T1000 (cell line): ENCODE results near the gene ZNF90.
"Not testable (repeated sequence)": the region's sequence is repeated elsewhere in the genome, so short reads cannot be mapped to it uniquely, and the experiment has no call there.

Source experiments
- DNase-seq: peaks from one replicate; lab custom pipeline; 2025; ENCODE audit warnings: mixed read lengths; lab: John Stamatoyannopoulos, UW

ZNF90 gene

GRCh38 chr19:20077791-20078463 is at the start of gene ZNF90:
TSS of gene ZNF90 (plus strand) at chr19:20078000. CDS start at chr19:20078133, 133 bp downstream.
- peak; percentile 85 for DNase-seq

DNA sequence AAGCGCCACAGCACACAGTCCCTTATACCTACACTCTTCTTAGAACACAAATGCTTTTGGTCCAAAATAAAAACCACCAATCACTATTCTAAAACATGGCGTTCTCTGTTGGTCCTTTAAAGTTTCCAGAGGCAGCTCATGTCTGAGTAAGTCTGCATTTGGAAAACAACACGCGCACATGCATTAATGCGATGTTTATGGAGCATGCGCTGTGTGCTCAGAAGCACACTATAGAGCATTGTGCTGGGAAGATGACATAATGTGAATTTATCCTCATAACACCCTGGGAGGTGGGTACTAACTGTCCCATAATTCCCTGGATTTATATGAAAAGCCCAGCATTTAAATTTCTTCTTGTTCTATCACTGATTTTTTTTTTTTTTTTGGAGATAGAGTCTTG is 49.2 kb upstream of the ZNF90 start:
- DNase-seq: no peak

- DNase-seq: no peak
These were observed 41.9 kb upstream of the ZNF90 start for GRCh38 chr19:20035935-20036334.

DNA sequence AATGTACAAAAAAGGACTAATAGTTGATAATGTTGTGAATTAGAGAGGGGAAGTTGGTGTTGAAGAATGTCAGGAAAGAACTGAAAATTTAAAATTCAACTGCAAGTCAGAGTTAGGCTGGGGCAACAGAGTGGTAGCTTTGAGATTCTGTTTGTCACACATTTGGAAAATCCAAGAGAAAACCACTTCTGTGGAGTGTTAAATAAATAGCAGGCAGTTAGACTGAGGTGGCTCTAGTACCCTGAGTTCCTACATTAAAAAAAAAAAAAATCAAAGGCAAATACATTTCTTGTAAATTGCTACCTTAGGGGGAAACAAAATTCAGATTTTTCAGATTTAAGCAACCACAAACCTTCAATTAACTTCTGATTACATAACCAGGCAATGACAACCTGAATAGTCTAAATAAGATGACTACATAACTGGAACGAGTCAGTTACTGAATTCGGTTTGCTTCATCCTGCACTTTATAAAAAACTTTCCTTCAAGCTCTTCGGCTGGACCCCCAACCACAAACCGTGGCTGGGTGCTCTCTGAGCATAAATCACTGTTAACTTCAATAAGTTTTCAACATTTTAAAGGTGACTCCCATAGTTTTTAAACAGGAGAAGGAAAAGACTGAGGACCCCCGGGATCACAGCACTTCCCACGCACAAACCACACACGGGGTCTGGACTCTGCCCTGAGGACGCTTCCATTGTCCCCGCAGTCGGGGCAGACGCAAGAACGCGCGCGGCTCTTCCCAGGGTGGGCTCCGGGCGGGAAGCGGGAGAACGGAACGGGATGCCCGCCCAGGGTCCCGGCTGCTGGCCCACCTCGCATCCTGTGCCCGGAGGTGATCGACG is 39.2 kb upstream of the ZNF90 start:
- no peak for DNase-seq

DNA sequence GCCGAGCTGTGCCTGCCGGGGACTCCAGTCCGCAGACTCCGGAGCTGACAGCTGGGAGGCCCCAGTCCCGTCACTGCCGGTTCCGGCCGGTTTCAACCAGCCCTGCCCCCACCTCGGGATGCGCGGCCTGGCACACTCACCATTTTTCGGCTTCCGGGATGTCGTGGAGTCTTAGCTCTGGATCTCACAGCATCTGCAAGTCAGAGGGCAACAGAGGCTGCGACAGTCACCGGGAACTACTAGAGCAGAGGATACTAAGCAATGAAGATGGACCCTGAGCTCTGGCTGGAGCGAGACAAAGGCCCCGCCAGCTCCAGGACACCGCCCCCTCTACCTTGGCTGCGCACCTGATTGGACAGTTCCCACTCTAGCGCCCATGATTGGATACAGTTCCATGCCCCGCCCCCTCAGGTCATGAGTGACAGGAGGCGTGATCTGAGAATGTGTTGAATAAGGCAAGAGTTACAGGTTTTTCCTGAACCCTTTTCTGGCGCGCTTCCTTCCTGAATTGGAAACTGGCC is 38.5 kb upstream of the ZNF90 start, which contains the start of gene ZNF682:
ZNF682 (minus strand) TSS at position 303 of the 521 bp plus-strand sequence; CDS start at position 143, 160 bp downstream.
- peak; percentile 91 for DNase-seq

GRCh38 chr19:20044663-20045062 is 33.1 kb upstream of the ZNF90 start:
- DNase-seq: no peak

- DNase-seq: not testable (repeated sequence)
These were observed 32.1 kb upstream of the ZNF90 start for GRCh38 chr19:20045742-20046141.

DNA sequence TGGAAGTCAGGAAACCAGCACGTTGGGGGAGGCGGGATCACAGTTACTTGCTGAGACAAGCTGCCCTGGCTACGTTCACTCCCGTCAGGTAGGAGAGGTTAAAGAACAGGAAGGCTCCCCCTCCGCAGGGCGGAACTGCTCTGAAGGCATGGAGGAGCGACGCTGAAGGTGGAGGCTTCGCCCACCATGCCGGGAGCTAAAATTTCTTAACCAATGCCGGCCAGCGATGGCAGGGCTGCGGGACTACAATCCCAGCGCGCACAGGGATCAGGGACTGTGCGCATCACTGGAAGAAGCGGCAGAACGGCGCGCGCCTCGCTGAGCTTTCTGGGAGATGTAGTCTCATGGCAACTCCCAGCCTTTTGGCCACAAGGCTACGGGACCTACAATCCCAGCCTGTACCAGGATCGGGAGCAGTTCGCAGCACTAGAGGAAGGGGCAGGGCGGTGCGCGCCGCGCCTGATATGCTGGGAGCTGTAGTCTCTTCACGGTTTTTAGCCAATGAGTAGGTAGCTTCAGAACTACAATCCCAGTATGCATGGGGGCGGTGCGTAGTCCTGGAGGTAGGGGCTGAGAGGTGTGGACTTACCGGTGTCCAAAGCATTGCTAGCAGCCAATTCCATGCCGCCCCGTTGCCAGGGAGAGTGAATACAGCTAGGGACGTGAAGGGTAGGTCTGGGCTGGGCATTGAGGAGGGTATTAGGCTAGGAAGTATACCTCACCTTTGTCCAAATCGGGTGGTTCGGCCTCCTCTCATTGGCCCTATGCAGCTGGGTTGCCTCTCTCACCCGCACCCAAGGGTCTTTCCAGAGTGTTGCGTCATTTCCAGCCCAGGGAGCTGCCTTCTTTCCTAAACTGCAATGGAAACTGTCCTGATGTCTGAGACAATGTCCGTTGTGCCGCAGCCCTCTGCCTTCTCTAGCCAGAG is 25.7 kb upstream of the ZNF90 start:
- peak; percentile 65 for DNase-seq

DNA sequence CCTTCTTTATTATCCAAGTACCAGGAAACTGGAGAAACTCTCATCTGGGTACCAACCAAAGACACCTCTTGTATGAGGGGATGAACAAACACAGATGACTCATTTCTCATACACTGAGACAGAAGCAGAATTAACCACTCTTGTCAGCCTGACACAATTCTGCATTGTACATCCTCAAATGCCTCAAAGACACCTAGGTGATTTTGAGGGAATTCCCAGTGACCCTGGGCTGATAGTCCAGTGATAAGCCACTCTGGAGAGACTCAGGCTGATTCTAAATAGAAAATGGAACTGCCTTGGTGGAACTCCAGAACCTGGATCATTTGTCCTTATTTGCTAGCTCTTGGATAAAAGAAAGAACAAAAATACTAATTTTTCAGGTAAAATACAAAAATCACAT is 19.1 kb upstream of the ZNF90 start:
- DNase-seq: not testable (repeated sequence)

DNA sequence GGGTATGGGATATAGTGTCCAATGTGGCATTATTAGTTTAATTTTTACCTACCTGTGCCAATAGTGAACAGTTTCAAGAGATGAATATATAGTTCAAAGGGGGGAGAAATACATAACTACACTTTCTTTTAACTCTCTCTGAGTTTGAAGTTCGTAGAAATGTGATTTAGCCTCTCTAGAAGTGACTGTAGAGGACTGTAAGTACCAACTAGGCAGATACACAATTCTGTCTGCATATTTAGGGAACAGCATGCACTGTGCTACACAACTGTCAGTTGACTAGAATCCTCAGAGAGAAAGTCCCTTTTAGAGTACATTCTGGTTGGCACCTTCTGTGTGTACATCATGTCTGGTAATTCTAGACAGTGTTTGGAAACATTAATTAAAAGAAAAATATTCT is 17.5 kb upstream of the ZNF90 start:
- DNase-seq: no peak

- no peak for DNase-seq
These were observed 10.9 kb upstream of the ZNF90 start for GRCh38 chr19:20066861-20067260.

GRCh38 chr19:20067943-20068342 is 9.9 kb upstream of the ZNF90 start:
- no peak for DNase-seq

DNA sequence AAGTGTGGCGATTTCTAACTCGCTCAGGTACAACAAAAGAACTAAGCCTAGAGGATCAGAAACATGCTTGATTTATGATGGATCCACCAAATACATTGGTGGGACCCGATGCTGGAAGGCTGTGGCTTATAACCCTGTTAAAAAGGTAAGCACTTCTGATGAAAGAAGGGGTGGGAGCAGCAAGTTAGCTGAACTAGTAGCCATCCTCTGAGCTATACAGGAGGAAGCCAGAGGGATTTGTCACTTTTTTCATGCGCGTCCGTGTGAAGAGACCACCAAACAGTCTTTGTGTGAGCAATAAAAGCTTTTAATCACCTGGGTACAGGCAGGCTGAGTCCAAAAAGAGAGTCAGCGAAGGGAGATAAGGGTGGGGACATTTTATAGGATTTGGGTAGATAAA is 9.2 kb upstream of the ZNF90 start:
- not testable (repeated sequence) for DNase-seq

GRCh38 chr19:20070691-20071090 is 7.1 kb upstream of the ZNF90 start:
- DNase-seq: no peak

- DNase-seq: no peak
These were observed 4.9 kb upstream of the ZNF90 start for GRCh38 chr19:20072936-20073335.

GRCh38 chr19:20078581-20079031 is 806 bp downstream of the ZNF90 start:
- DNase-seq: no peak

- DNase-seq: no peak
These were observed 1.7 kb downstream of the ZNF90 start for GRCh38 chr19:20079476-20079875.

- no peak for DNase-seq
These were observed 2.9 kb downstream of the ZNF90 start for GRCh38 chr19:20080656-20081055.

DNA sequence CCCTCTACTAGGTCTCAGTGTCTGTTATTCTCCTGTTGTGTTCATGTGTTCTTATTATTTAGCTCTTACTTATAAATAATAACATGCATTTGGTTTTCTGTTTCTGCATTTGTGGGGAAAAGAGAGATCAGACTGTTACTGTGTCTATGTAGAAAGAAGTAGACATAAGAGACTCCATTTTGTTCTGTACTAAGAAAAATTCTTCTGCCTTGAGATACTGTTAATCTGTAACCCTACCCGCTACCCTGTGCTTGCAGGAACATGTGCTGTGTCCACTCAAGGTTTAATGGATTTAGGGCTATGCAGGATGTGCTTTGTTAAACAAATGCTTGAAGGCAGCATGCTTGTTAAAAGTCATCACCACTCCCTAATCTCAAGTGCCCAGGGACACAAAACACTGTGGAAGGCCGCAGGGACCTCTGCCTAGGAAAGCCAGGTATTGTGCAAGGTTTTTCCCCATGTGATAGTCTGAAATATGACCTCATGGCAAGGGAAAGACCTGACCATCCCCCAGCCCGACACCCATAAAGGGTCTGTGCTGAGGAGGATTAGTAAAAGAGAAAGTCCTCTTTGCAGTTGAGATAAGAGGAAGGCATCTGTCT is 4.5 kb downstream of the ZNF90 start:
- not testable (repeated sequence) for DNase-seq

GRCh38 chr19:20082876-20083275 is 5.1 kb downstream of the ZNF90 start:
- not testable (repeated sequence) for DNase-seq

GRCh38 chr19:20102097-20102496 is 24.3 kb downstream of the ZNF90 start:
- DNase-seq: no peak
